ENCODE data around the gene C8G.

C8G gene

GRCh38 chr9:136920734-136921231, 24.3 kb upstream of the C8G start:
- DNase-seq (ENCODE audit: low read depth in 2 of 2), result no peak

GRCh38 chr9:136921307-136921706, 23.7 kb upstream of the C8G start:
- no peak for DNase-seq (ENCODE audit: low read depth in 2 of 2)

- no peak for DNase-seq (ENCODE audit: low read depth in 2 of 2)
These were observed 23.3 kb upstream of the C8G start for GRCh38 chr9:136921718-136922117.

- no peak for DNase-seq (ENCODE audit: low read depth in 2 of 2)
These were observed 22.5 kb upstream of the C8G start for GRCh38 chr9:136922540-136922939.

- no peak for DNase-seq (ENCODE audit: low read depth in 2 of 2)
These were observed 21.2 kb upstream of the C8G start for GRCh38 chr9:136923881-136924280.

GRCh38 chr9:136925414-136926153, 19.5 kb upstream of the C8G start:
- DNase-seq (ENCODE audit: low read depth in 2 of 2), result no peak

GRCh38 chr9:136926154-136926704, 18.8 kb upstream of the C8G start:
- no peak for DNase-seq (ENCODE audit: low read depth in 2 of 2)

GRCh38 chr9:136926749-136927148, 18.3 kb upstream of the C8G start:
- no peak for DNase-seq (ENCODE audit: low read depth in 2 of 2)

GRCh38 chr9:136927343-136928271, 17.4 kb upstream of the C8G start:
- no peak for DNase-seq (ENCODE audit: low read depth in 2 of 2)

GRCh38 chr9:136928591-136928990, 16.5 kb upstream of the C8G start:
- DNase-seq (ENCODE audit: low read depth in 2 of 2), result no peak

- DNase-seq (ENCODE audit: low read depth in 2 of 2), result no peak
These were observed 15.0 kb upstream of the C8G start for GRCh38 chr9:136930014-136930413.

GRCh38 chr9:136931611-136932130, 13.4 kb upstream of the C8G start:
- no peak for DNase-seq (ENCODE audit: low read depth in 2 of 2)

- no peak for DNase-seq (ENCODE audit: low read depth in 2 of 2)
These were observed 10.8 kb upstream of the C8G start for GRCh38 chr9:136934277-136934676.

GRCh38 chr9:136935651-136936050, 9.4 kb upstream of the C8G start:
- DNase-seq (ENCODE audit: low read depth in 2 of 2), result no peak

GRCh38 chr9:136936645-136937170, 8.3 kb upstream of the C8G start:
- no peak for DNase-seq (ENCODE audit: low read depth in 2 of 2)

GRCh38 chr9:136937186-136938001, 7.6 kb upstream of the C8G start:
- DNase-seq (ENCODE audit: low read depth in 2 of 2), result no peak

- no peak for DNase-seq (ENCODE audit: low read depth in 2 of 2)
These were observed 5.5 kb upstream of the C8G start for GRCh38 chr9:136939431-136939995.

- no peak for DNase-seq (ENCODE audit: low read depth in 2 of 2)
These were observed 5.0 kb upstream of the C8G start for GRCh38 chr9:136939996-136940525.

GRCh38 chr9:136940526-136941230, 4.4 kb upstream of the C8G start:
- DNase-seq (ENCODE audit: low read depth in 2 of 2), result no peak

Data from stimulated activated CD4-positive, alpha-beta T cell treated with anti-CD3 and anti-CD28 coated beads, Interleukin-1b, Interleukin-23, amount 100 ng/mL, for 4 hours (primary cell).